ENCODE measurements around the gene KRT28. TPM values are rescaled to one million over a fixed set of nuclear protein-coding genes. Genes with fewer than 3 reads are reported as not detected.

Gene KRT28
- total and polyA plus RNA-seq, 2 of the 13 experiments (the other 11 are each of a cell fraction or from before 2014, with no cell fraction given) = not detected

- TF ChIP-seq LRRFIP1 (CRISPR knock-in tag; conservative IDR thresholded peaks at IDR 0.05) (no peak), ZKSCAN1 (IDR thresholded peaks at IDR 0.05; ENCODE audit: low read length) (no peak), PHF20 (CRISPR knock-in tag; IDR thresholded peaks at IDR 0.05) (no peak), MLX (CRISPR knock-in tag; IDR thresholded peaks at IDR 0.05) (no peak), NPAS2 (CRISPR knock-in tag; IDR thresholded peaks at IDR 0.05; ENCODE audit: borderline replicate concordance) (no peak), PRMT3 (CRISPR knock-in tag; IDR thresholded peaks at IDR 0.05; ENCODE audit: borderline replicate concordance, low read depth) (no peak), GLMP (CRISPR knock-in tag; IDR thresholded peaks at IDR 0.05; ENCODE audit: borderline replicate concordance) (no peak), FOXP4 (CRISPR knock-in tag; IDR thresholded peaks at IDR 0.05) (no peak)
Observed at GRCh38 chr17:40843242-40843641, 43.5 kb upstream of the KRT28 start (continued).
